GM12865 (cell line): ENCODE results near the gene BTBD9.

Experiments used
- DNase-seq: peaks from one replicate; pipeline ENCODE4 v3.0.0; 2010; ENCODE audit warnings: low read depth
- H3K4me3 ChIP-seq: 2 replicates; pipeline ENCODE4 v1.5.1; 2011; ENCODE audit warnings: mild to moderate bottlenecking, low read depth, low read length, control low read depth
- CTCF ChIP-seq: IDR thresholded peaks from 2 replicates; pipeline ENCODE4 v1.5.1; 2011; ENCODE audit warnings: low read length, control low read depth, low read depth, inconsistent platforms; ENCODE audit not compliant: insufficient read depth; ENCODE audit errors: missing control alignments

BTBD9 gene

GRCh38 chr6:38514399-38514798, 125.3 kb downstream of the BTBD9 start:
- TF ChIP-seq CTCF, result no peak
- DNase-seq, result no peak
- no peak overlapping the region for H3K4me3 ChIP-seq

GRCh38 chr6:38512211-38512610, 127.5 kb downstream of the BTBD9 start:
- DNase-seq, result no peak
- no peak overlapping the region for H3K4me3 ChIP-seq
- TF ChIP-seq CTCF, result no peak

GRCh38 chr6:38510205-38510604, 129.5 kb downstream of the BTBD9 start:
- TF ChIP-seq CTCF, result no peak
- no peak overlapping the region for H3K4me3 ChIP-seq
- DNase-seq, result no peak

GRCh38 chr6:38509713-38510112, 130.0 kb downstream of the BTBD9 start:
- no peak for TF ChIP-seq CTCF
- no peak for DNase-seq
- no peak overlapping the region for H3K4me3 ChIP-seq

- no peak for DNase-seq
- TF ChIP-seq CTCF, result no peak
- no peak overlapping the region for H3K4me3 ChIP-seq
Measured at GRCh38 chr6:38508894-38509293, 130.8 kb downstream of the BTBD9 start.

- no peak overlapping the region for H3K4me3 ChIP-seq
- DNase-seq, result no peak
Measured at GRCh38 chr6:38508286-38508685, 131.4 kb downstream of the BTBD9 start.

More at GRCh38 chr6:38508286-38508685, 131.4 kb downstream of the BTBD9 start:
- TF ChIP-seq CTCF, result no peak
